Hindlimb muscle (tissue), 1 donor: Measurements from ENCODE around the gene PTPN1. TPM values are rescaled to one million over a fixed set of nuclear protein-coding genes. Genes with fewer than 3 reads are reported as not detected.
"Not testable (repeated sequence)": the region's sequence is repeated elsewhere in the genome, so short reads cannot be mapped to it uniquely, and the experiment has no call there.

ENCODE experiments used
- DNase-seq: peaks from one replicate; pipeline ENCODE4 v3.0.0-alpha.2; 2013
- polyA plus RNA-seq: library from polyadenylated mRNA; unstranded; fragments of 120-200 nt; gene quantifications from one replicate; pipeline ENCODE4 v1.2.1, GENCODE V29; 2013; ENCODE audit not compliant: insufficient read length

The PTPN1 gene
- polyA plus RNA-seq, 1 donor = 19.3 TPM

- DNase-seq = no peak
These were observed 103.4 kb downstream of the PTPN1 start for GRCh38 chr20:50613438-50614169.

GRCh38 chr20:50615407-50615806, 105.2 kb downstream of the PTPN1 start:
- no peak for DNase-seq

GRCh38 chr20:50617022-50617421, 106.8 kb downstream of the PTPN1 start:
- no peak for DNase-seq

- DNase-seq = no peak
These were observed 108.4 kb downstream of the PTPN1 start for GRCh38 chr20:50618537-50618936.

GRCh38 chr20:50620459-50620858, 110.3 kb downstream of the PTPN1 start:
- not testable (repeated sequence) for DNase-seq

- DNase-seq = no peak
These were observed 111.0 kb downstream of the PTPN1 start for GRCh38 chr20:50621068-50621665.

- no peak for DNase-seq
These were observed 114.3 kb downstream of the PTPN1 start for GRCh38 chr20:50624351-50625016.

- DNase-seq = peak; percentile 56
These were observed 115.9 kb downstream of the PTPN1 start for GRCh38 chr20:50625986-50626677.

GRCh38 chr20:50627747-50628146, 117.6 kb downstream of the PTPN1 start:
- no peak for DNase-seq

- no peak for DNase-seq
These were observed 118.1 kb downstream of the PTPN1 start for GRCh38 chr20:50628332-50628731.

- no peak for DNase-seq
These were observed 118.9 kb downstream of the PTPN1 start for GRCh38 chr20:50628853-50629669.

GRCh38 chr20:50629670-50630045, 119.5 kb downstream of the PTPN1 start:
- no peak for DNase-seq

GRCh38 chr20:50630578-50631263, 120.5 kb downstream of the PTPN1 start:
- DNase-seq = no peak

- no peak for DNase-seq
These were observed 122.1 kb downstream of the PTPN1 start for GRCh38 chr20:50632236-50632635.

- DNase-seq = no peak
These were observed 122.5 kb downstream of the PTPN1 start for GRCh38 chr20:50632701-50633100.

GRCh38 chr20:50633361-50633760, 123.2 kb downstream of the PTPN1 start:
- no peak for DNase-seq

- no peak for DNase-seq
These were observed 124.0 kb downstream of the PTPN1 start for GRCh38 chr20:50634191-50634590.
